Effector memory CD4-positive, alpha-beta T cell (primary cell): ENCODE data around the gene KLHL42.

Experiments used
- DNase-seq, 3 donors: peaks; one replicate each; pipeline ENCODE4 v3.0.0-alpha.2; 2020
- H3K27ac ChIP-seq: 2 replicates; pipeline ENCODE4 v1.7.0; 2013; ENCODE audit warnings: mild to moderate bottlenecking, low read length, moderate library complexity; ENCODE audit not compliant: insufficient read depth, poor library complexity, severe bottlenecking
- H3K27me3 ChIP-seq: replicated peaks from 2 replicates; pipeline ENCODE4 v1.7.0; 2013; ENCODE audit warnings: mild to moderate bottlenecking, low read length; ENCODE audit not compliant: insufficient read depth, control insufficient read depth, poor library complexity, severe bottlenecking
- H3K36me3 ChIP-seq: 2 replicates; pipeline ENCODE4 v1.7.0; 2013; ENCODE audit warnings: mild to moderate bottlenecking, low read length, moderate library complexity; ENCODE audit not compliant: control insufficient read depth, insufficient read depth
- H3K4me1 ChIP-seq: 2 replicates; pipeline ENCODE4 v1.7.0; 2013; ENCODE audit warnings: low read length, mild to moderate bottlenecking; ENCODE audit not compliant: control insufficient read depth, insufficient read depth, poor library complexity, severe bottlenecking
- H3K4me3 ChIP-seq: 2 replicates; pipeline ENCODE4 v1.7.0; 2013; ENCODE audit warnings: low read length, low read depth, mild to moderate bottlenecking; ENCODE audit not compliant: insufficient read depth, poor library complexity, severe bottlenecking
- H3K9me3 ChIP-seq: 2 replicates; pipeline ENCODE4 v1.7.0; 2013; ENCODE audit warnings: mild to moderate bottlenecking, low read length, moderate library complexity; ENCODE audit not compliant: control insufficient read depth

The KLHL42 gene

GRCh38 chr12:27814411-27814810 lies 34.4 kb downstream of the KLHL42 start:
- no peak for DNase-seq
- H3K27ac ChIP-seq = no peak overlapping the region
- H3K9me3 ChIP-seq = no peaks in the 10 kb centered on the region
- H3K4me1 ChIP-seq = no peaks in the 10 kb centered on the region
- no peak overlapping the region for H3K4me3 ChIP-seq
- H3K27me3 ChIP-seq = no peaks in the 10 kb centered on the region
- H3K36me3 ChIP-seq = no peaks in the 10 kb centered on the region

GRCh38 chr12:27814851-27815591 lies 35.0 kb downstream of the KLHL42 start:
- no peak overlapping the region for H3K4me3 ChIP-seq
- no peaks in the 10 kb centered on the region for H3K27me3 ChIP-seq
- H3K4me1 ChIP-seq = no peaks in the 10 kb centered on the region
- H3K36me3 ChIP-seq = no peaks in the 10 kb centered on the region
- DNase-seq = no peak
- H3K9me3 ChIP-seq = no peaks in the 10 kb centered on the region
- H3K27ac ChIP-seq = no peak overlapping the region

- no peaks in the 10 kb centered on the region for H3K27me3 ChIP-seq
- no peak overlapping the region for H3K27ac ChIP-seq
- H3K4me3 ChIP-seq = no peak overlapping the region
- no peaks in the 10 kb centered on the region for H3K36me3 ChIP-seq
- no peaks in the 10 kb centered on the region for H3K9me3 ChIP-seq
- DNase-seq = no peak
- H3K4me1 ChIP-seq = peaks cover 6% of the 10 kb centered on the region
Measured at GRCh38 chr12:27817766-27818165, 37.7 kb downstream of the KLHL42 start.

GRCh38 chr12:27818401-27818918 lies 38.4 kb downstream of the KLHL42 start:
- Histone ChIP-seq H3K27ac (no peak overlapping the region), H3K27me3 (no peaks in the 10 kb centered on the region), H3K4me3 (no peak overlapping the region), H3K9me3 (no peaks in the 10 kb centered on the region), H3K36me3 (no peaks in the 10 kb centered on the region), H3K4me1 (peaks cover 6% of the 10 kb centered on the region)
- DNase-seq = no peak

- peaks cover 6% of the 10 kb centered on the region for H3K4me1 ChIP-seq
- H3K4me3 ChIP-seq = no peak overlapping the region
- no peaks in the 10 kb centered on the region for H3K36me3 ChIP-seq
- H3K9me3 ChIP-seq = no peaks in the 10 kb centered on the region
- H3K27ac ChIP-seq = no peak overlapping the region
- H3K27me3 ChIP-seq = no peaks in the 10 kb centered on the region
- no peak for DNase-seq
Measured at GRCh38 chr12:27820564-27820963, 40.5 kb downstream of the KLHL42 start.

- H3K4me3 ChIP-seq = peak overlapping the region; percentile 37
- H3K4me1 ChIP-seq = peaks cover 6% of the 10 kb centered on the region
- H3K36me3 ChIP-seq = no peaks in the 10 kb centered on the region
- no peaks in the 10 kb centered on the region for H3K9me3 ChIP-seq
- DNase-seq = peak in 2 of 3 donors; percentile 3 to 4
- no peaks in the 10 kb centered on the region for H3K27me3 ChIP-seq
- H3K27ac ChIP-seq = peak overlapping the region; percentile 44
Measured at GRCh38 chr12:27821259-27821973, 41.4 kb downstream of the KLHL42 start.

GRCh38 chr12:27822076-27822712 lies 42.2 kb downstream of the KLHL42 start:
- Histone ChIP-seq H3K27me3 (no peaks in the 10 kb centered on the region), H3K27ac (peak overlapping the region; percentile 44), H3K4me3 (peak overlapping the region; percentile 23), H3K4me1 (peaks cover 6% of the 10 kb centered on the region), H3K36me3 (no peaks in the 10 kb centered on the region), H3K9me3 (no peaks in the 10 kb centered on the region)
- DNase-seq = peak; percentile 24 to 58 (median 47)

GRCh38 chr12:27823038-27823437 lies 43.0 kb downstream of the KLHL42 start:
- DNase-seq = no peak
- Histone ChIP-seq H3K36me3 (no peaks in the 10 kb centered on the region), H3K4me1 (peaks cover 6% of the 10 kb centered on the region), H3K27me3 (no peaks in the 10 kb centered on the region), H3K9me3 (no peaks in the 10 kb centered on the region), H3K27ac (no peak overlapping the region), H3K4me3 (no peak overlapping the region)

- Histone ChIP-seq H3K4me3 (no peak overlapping the region), H3K4me1 (peaks cover 6% of the 10 kb centered on the region), H3K27me3 (no peaks in the 10 kb centered on the region), H3K27ac (no peak overlapping the region), H3K36me3 (no peaks in the 10 kb centered on the region), H3K9me3 (no peaks in the 10 kb centered on the region)
- DNase-seq = no peak
Measured at GRCh38 chr12:27824126-27824842, 44.3 kb downstream of the KLHL42 start.
